ENCODE results near the gene LMX1B.

LMX1B gene

DNA sequence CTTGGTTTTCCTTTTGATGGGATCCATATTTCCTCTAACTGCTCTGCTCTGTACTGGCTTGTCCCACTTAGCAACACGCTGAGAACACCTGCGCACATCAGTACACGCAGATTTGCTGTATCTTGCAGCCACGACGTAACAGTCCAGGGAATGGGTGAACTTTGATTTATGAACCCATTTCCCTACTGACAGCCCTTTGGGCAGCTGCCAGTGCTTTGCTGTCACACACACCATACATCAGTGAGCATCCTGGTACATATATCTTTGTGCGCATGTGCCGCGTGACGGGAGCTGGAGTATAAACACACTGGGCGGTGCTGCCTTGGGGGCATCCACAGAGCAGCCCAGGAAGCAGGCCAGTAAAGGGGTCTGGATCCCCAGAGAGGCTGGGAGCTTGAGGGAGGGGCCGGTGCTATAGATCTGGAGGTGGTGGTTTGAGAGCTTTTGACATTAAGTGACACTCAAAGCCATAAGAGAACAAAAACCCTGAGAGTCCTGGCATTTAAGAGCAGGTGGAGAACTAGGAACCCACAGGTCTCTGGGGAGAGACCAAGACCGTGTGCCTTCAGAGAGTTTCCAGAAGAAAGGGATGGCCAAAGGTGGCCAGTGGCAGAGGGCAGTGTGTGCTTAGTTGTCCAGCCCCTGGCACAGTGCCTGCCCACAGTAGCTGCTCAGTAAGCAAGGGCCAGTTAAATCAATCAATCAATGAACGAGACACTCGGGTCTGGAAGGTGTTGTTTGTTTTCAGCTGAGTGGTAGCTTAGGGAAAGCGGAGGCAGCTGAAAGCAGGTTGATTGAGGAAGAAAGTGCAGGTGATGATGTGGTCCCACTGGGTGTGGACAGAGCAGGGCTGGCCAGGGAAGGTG, 53.7 kb downstream of the LMX1B start:
- TF ChIP-seq, protein P1, sequence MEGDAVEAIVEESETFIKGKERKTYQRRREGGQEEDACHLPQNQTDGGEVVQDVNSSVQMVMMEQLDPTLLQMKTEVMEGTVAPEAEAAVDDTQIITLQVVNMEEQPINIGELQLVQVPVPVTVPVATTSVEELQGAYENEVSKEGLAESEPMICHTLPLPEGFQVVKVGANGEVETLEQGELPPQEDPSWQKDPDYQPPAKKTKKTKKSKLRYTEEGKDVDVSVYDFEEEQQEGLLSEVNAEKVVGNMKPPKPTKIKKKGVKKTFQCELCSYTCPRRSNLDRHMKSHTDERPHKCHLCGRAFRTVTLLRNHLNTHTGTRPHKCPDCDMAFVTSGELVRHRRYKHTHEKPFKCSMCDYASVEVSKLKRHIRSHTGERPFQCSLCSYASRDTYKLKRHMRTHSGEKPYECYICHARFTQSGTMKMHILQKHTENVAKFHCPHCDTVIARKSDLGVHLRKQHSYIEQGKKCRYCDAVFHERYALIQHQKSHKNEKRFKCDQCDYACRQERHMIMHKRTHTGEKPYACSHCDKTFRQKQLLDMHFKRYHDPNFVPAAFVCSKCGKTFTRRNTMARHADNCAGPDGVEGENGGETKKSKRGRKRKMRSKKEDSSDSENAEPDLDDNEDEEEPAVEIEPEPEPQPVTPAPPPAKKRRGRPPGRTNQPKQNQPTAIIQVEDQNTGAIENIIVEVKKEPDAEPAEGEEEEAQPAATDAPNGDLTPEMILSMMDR (conservative IDR thresholded peaks at IDR 0.05; ENCODE audit: low read depth, low read length), result no peak
- no peak overlapping the region for H3K4me3 ChIP-seq (ENCODE audit: low read depth, low read length)
- DNase-seq (ENCODE audit: low read depth), result no peak

DNA sequence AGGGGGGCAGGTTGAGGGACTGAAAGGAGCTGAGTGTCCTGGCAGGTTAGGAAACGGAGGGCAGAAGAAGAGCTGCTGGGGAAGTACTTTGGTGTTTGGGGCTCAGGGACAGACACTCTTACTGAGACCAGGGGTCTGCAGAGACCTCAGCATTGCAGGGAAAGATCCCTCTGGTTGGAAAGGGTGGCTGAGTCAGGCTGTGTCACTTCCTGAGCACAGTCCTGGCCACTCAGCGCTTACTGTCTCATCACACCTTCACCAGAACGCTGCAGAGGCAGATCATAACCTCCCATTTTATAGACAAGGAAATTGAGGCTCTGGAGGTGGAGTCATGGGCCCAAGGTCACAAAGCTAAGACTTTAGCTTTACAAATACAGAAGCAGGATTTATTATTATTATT, 54.3 kb downstream of the LMX1B start:
- DNase-seq (ENCODE audit: low read depth), result no peak
- H3K4me3 ChIP-seq (ENCODE audit: low read depth, low read length), result no peak overlapping the region
- TF ChIP-seq, protein P1 (conservative IDR thresholded peaks at IDR 0.05; ENCODE audit: low read depth, low read length), result no peak

DNA sequence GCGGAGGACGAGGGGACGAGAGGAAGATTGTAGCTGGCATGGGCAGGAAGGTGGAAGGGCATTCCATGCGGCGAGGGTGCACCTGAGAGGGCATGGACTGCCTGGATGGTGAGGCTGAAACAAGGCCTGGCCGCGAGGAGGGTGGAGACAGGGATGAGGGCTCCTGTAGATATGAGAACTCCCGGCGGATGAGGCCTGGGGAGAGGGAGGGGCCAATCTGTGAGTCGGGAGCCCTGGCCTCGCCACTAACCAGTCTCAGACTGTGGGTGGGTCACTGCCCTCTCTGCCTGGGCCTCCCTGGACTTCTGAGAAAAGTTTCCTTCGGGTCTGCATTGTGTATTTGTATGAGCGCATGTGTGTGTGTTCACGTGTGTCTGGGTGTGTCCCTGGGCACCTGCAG, 55.4 kb downstream of the LMX1B start:
- TF ChIP-seq, protein P1 (conservative IDR thresholded peaks at IDR 0.05; ENCODE audit: low read depth, low read length), result no peak
- DNase-seq (ENCODE audit: low read depth), result no peak
- no peak overlapping the region for H3K4me3 ChIP-seq (ENCODE audit: low read depth, low read length)

DNA sequence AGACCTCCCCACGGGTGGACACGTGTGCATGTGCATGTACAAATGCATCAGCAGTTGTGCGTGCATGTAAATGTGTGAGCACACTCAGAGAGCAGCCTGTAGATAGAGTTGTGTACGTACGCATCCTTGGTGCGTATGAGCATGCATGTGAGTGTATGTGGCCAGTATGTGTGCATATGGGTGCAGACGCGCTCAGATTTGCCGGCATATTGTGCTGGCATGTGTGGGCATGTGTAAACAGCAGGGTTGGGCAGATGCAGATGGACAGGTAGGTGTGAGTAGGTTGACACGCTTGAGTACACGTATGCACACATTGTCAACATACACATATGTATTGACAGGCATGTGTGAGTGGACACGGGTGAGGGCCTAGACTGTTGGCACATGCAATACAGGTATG, 56.5 kb downstream of the LMX1B start:
- H3K4me3 ChIP-seq (ENCODE audit: low read depth, low read length), result no peak overlapping the region
- DNase-seq (ENCODE audit: low read depth), result no peak
- TF ChIP-seq, protein P1 (conservative IDR thresholded peaks at IDR 0.05; ENCODE audit: low read depth, low read length), result no peak

DNA sequence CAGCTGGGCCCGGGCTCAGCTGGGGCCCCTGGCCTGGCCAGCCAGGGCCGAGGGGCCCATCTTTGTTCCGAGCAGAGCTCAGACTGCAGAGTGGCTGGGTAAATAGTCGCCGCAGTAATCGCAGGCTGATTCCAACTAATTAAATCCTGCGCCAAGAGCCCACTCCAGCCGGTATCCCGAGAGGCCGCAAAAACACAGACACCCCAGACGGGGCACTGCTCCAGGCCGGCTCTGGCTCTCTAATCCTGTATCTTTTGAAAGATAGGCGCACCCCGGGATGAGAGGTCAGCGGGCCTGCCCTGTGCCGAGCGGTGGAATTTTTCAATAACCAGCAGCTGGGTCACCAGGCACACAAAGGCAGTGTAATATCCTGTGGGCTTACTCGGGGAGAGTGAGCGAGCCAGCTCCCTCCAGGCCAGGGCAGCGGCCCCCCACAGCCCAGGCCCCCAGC, 57.7 kb downstream of the LMX1B start:
- peak; percentile 7 for DNase-seq (ENCODE audit: low read depth)
- H3K4me3 ChIP-seq (ENCODE audit: low read depth, low read length), result no peak overlapping the region
- TF ChIP-seq, protein P1 (conservative IDR thresholded peaks at IDR 0.05; ENCODE audit: low read depth, low read length), result no peak

DNA sequence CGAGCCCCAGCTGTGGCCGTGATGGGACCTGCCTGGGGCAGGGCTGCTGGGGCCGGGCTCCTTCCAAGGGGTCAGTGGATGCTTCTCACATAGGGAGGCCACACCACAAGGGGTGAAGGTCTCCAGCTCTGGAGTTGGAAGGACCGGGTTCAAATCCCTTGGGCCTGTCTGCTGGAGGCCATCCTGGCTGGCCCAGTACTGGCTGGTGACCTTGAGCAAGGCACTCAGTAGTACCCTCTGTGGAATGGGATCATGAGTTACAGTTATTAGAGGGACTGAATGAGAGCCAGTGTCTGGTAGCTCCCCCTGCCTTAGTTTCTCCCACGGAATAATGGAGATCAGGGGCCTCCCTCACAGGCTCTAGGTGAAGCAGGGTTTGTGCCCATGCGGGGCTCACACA, 58.3 kb downstream of the LMX1B start:
- DNase-seq (ENCODE audit: low read depth), result no peak
- TF ChIP-seq, protein P1 (conservative IDR thresholded peaks at IDR 0.05; ENCODE audit: low read depth, low read length), result no peak

More for the DNA sequence above, 58.3 kb downstream of the LMX1B start:
- H3K4me3 ChIP-seq (ENCODE audit: low read depth, low read length), result no peak overlapping the region
